Breast epithelium (tissue), 4 donors: ENCODE measurements around the gene GRPEL1. TPM values are rescaled to one million over a fixed set of nuclear protein-coding genes. Genes with fewer than 3 reads are reported as not detected.

Experiments
- DNase-seq, 2 donors: peaks; one replicate each; pipeline ENCODE4 v3.0.0-alpha.2; 2019; ENCODE audit warnings: low spot score in 2 of 2
- H3K27ac ChIP-seq, 2 donors: fragments of 200-600 bp; sonication (generic) in 1 of 2; one replicate each; pipeline ENCODE4 v1.5.1; 2016 to 2019; ENCODE audit warnings: mild to moderate bottlenecking in 1 of 2
- H3K27me3 ChIP-seq, 2 donors: fragments of 200-600 bp; sonication (generic) in 1 of 2; one replicate each; pipeline versions ENCODE4 v1.5.1 to v1.6.0; 2017 to 2019; ENCODE audit warnings: control low read depth in 1 of 2, mild to moderate bottlenecking in 1 of 2
- H3K36me3 ChIP-seq: fragments of 200-600 bp; one replicate; pipeline ENCODE4 v1.5.1; 2019
- H3K4me1 ChIP-seq, 2 donors: fragments of 200-600 bp; sonication (generic); one replicate each; pipeline ENCODE4 v1.5.1; 2016 to 2019; ENCODE audit warnings: control low read depth in 1 of 2
- H3K4me3 ChIP-seq, 3 donors: fragments of 200-600 bp; sonication (generic); 1 replicate in 2 of 3; 2 replicates in 1 of 3; pipeline ENCODE4 v1.5.1; 2016 to 2019; ENCODE audit warnings: mild to moderate bottlenecking in 3 of 3, moderate library complexity in 2 of 3
- H3K9me3 ChIP-seq, 2 donors: fragments of 200-600 bp; sonication (generic) in 1 of 2; one replicate each; pipeline ENCODE4 v1.5.1; 2016 to 2019; ENCODE audit warnings: control low read depth in 1 of 2
- POLR2A ChIP-seq: fragments of 450-650 bp; IDR thresholded peaks from one replicate; pipeline ENCODE4 v1.6.1; 2016; ENCODE audit warnings: antibody characterized with exemption, mild to moderate bottlenecking, moderate library complexity
- POLR2AphosphoS5 ChIP-seq, 3 donors: sonication (generic); formaldehyde crosslinking; IDR thresholded peaks; one replicate each; pipeline ENCODE4 v1.6.1; 2017; ENCODE audit warnings: antibody characterized with exemption in 3 of 3
- intact Hi-C: fragments of 100-400 bp; cut with DNase I; formaldehyde crosslinking; loops from one replicate; pipeline ENCODE4 v1.15.1; 2023; ENCODE audit warnings: low total_unique reads
- total RNA-seq, 3 donors: library from RNA; depleted of rRNA; stranded (reverse); fragments of >200 nt; gene quantifications; one replicate each; pipeline ENCODE4 v1.1.0, GENCODE V29; 2016
- TF ChIP-seq, protein P1 (sequence below), 3 donors: fragments of 450-650 bp; IDR thresholded peaks; one replicate each; pipeline ENCODE4 v1.5.1; 2016 to 2017; ENCODE audit warnings: antibody characterized with exemption in 3 of 3, mild to moderate bottlenecking in 3 of 3, moderate library complexity in 3 of 3

GRPEL1 gene
- total RNA-seq, 3 donors from 2014 or later, result 20.2 to 24.1 (median 22.6) TPM

GRCh38 chr4:7027284-7027683 lies 40.6 kb downstream of the GRPEL1 start:
- Histone ChIP-seq H3K27ac (no peak overlapping the region), H3K4me1 (no peaks in the 10 kb centered on the region), H3K4me3 (no peak overlapping the region), H3K9me3 (no peaks in the 10 kb centered on the region), H3K36me3 (peaks cover 11% of the 10 kb centered on the region), H3K27me3 (no peaks in the 10 kb centered on the region)
- no peak for DNase-seq
- intact Hi-C loops, result no loop called here
- TF ChIP-seq, protein P1, sequence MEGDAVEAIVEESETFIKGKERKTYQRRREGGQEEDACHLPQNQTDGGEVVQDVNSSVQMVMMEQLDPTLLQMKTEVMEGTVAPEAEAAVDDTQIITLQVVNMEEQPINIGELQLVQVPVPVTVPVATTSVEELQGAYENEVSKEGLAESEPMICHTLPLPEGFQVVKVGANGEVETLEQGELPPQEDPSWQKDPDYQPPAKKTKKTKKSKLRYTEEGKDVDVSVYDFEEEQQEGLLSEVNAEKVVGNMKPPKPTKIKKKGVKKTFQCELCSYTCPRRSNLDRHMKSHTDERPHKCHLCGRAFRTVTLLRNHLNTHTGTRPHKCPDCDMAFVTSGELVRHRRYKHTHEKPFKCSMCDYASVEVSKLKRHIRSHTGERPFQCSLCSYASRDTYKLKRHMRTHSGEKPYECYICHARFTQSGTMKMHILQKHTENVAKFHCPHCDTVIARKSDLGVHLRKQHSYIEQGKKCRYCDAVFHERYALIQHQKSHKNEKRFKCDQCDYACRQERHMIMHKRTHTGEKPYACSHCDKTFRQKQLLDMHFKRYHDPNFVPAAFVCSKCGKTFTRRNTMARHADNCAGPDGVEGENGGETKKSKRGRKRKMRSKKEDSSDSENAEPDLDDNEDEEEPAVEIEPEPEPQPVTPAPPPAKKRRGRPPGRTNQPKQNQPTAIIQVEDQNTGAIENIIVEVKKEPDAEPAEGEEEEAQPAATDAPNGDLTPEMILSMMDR (IDR thresholded peaks at IDR 0.05), result no peak
- no peak for TF ChIP-seq POLR2AphosphoS5 (IDR thresholded peaks at IDR 0.05)

DNA sequence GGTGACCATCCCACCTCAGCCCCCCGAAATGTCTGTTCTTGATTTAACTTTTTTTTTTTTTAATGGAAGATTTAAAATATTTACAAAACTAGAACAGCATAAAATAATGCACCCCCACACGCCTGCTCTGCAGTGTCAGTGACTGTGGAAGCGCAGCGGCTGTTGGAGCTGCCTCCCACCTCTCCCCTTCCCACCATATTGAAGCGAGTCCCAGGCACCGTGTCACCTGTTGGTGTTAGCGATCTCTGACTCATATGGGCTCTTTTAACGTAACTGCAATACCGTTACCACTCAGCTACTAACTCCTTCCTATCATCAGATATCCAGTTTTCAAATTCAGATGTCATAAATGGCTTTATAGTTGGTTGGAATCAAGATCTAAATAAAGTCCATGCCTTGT lies 41.8 kb downstream of the GRPEL1 start:
- H3K27ac ChIP-seq, result no peak overlapping the region
- TF ChIP-seq POLR2AphosphoS5 (IDR thresholded peaks at IDR 0.05), result no peak
- TF ChIP-seq, protein P1 (IDR thresholded peaks at IDR 0.05), result no peak
- no peak for TF ChIP-seq POLR2A
- no peaks in the 10 kb centered on the region for H3K4me1 ChIP-seq
- no peak overlapping the region for H3K4me3 ChIP-seq
- no peaks in the 10 kb centered on the region for H3K27me3 ChIP-seq
- H3K9me3 ChIP-seq, result no peaks in the 10 kb centered on the region
- H3K36me3 ChIP-seq, result peaks cover 5% of the 10 kb centered on the region
- no peak for DNase-seq
- intact Hi-C loops, result no loop called here

DNA sequence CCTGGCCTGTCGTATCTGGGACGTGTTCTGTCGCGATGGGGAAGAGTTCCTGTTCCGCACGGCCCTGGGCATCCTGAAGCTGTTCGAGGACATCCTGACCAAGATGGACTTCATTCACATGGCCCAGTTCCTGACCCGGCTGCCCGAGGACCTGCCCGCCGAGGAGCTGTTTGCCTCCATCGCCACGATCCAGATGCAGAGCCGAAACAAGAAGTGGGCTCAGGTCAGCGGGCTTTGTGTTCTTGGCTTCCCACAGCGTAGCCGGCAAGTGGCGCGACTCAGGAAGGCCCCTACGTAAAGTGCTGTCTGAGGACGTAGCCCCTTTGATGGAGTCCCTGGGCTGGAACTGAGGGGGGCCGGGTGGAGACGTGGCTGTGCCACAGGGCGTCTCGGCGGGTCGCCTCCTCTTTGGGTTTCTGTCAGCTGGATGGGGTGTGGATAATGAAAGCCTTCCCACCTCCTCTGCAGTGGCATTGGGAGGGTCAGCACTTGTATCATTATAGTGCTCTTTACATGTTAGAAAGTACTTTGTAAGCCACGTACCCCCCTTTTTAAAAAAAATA lies 42.7 kb downstream of the GRPEL1 start:
- H3K4me3 ChIP-seq, result no peak overlapping the region
- H3K27ac ChIP-seq, result no peak overlapping the region
- H3K27me3 ChIP-seq, result no peaks in the 10 kb centered on the region
- intact Hi-C loops, result no loop called here
- TF ChIP-seq POLR2A (no peak), POLR2AphosphoS5 (IDR thresholded peaks at IDR 0.05) (no peak)
- TF ChIP-seq, protein P1 (IDR thresholded peaks at IDR 0.05), result no peak
- no peaks in the 10 kb centered on the region for H3K9me3 ChIP-seq
- peaks cover under 1% of the 10 kb centered on the region for H3K36me3 ChIP-seq
- no peaks in the 10 kb centered on the region for H3K4me1 ChIP-seq
- no peak for DNase-seq

DNA sequence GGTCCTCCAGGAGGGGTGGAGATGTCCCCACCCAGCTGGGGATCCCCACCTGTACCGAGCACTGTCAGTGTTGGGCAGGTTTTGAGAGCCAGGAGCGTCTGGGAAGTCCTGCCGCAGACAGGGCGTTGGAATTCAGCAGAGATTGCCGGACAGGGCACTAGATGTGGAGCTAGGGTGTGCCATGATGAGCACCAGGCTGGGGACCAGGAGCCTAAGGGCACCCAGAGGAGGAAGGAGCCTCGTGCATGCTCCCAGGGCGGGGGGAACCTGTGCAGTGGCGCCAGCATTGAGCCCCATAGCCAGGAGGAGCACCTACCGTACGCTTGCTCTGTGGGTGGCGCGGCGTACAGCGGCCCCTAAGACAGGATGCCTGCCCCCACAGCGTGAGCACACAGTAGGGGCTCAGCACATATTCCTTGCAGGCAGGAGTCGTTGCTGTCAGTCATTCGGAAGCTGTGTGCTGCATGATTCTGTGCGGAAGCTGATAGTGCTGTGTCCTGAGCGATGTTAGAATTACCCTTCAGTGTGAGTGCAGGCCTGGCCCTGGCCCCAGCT lies 43.5 kb downstream of the GRPEL1 start:
- no peak for DNase-seq
- TF ChIP-seq, protein P1 (IDR thresholded peaks at IDR 0.05), result no peak
- H3K36me3 ChIP-seq, result no peaks in the 10 kb centered on the region
- H3K9me3 ChIP-seq, result no peaks in the 10 kb centered on the region
- intact Hi-C loops, result no loop called here
- H3K27me3 ChIP-seq, result no peaks in the 10 kb centered on the region
- no peaks in the 10 kb centered on the region for H3K4me1 ChIP-seq
- no peak overlapping the region for H3K4me3 ChIP-seq
- H3K27ac ChIP-seq, result no peak overlapping the region

DNA sequence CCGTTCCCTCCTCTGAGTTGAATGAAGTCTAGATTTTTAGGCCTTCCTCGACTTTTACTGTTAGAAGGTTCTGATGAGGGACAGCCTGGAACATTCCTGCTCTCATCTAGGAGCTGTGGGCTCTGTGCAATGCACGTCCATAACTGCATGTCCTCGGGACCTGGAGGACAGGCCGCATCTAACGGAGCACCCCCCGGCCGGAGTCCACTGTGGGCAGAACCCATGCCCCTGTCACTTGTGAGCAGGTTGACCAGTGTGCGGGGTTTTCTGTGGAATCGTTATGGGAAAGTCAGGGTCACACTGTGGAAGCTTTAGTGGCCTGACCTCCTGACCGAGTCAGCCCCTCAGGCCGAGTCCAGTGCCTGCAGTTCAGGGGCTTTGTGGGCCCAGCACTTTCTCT lies 44.0 kb downstream of the GRPEL1 start:
- Histone ChIP-seq H3K27me3 (no peaks in the 10 kb centered on the region), H3K27ac (no peak overlapping the region), H3K36me3 (no peaks in the 10 kb centered on the region), H3K9me3 (no peaks in the 10 kb centered on the region), H3K4me3 (no peak overlapping the region), H3K4me1 (no peaks in the 10 kb centered on the region)
- intact Hi-C loops, result no loop called here
- TF ChIP-seq POLR2A (no peak), POLR2AphosphoS5 (IDR thresholded peaks at IDR 0.05) (no peak)
- TF ChIP-seq, protein P1 (IDR thresholded peaks at IDR 0.05), result no peak
- DNase-seq, result no peak
